ENCODE measurements around the gene CFAP126.
A peak's percentile ranks its signal among the peaks of the same experiment; 100 is the strongest.
"Not testable (repeated sequence)": the region's sequence is repeated elsewhere in the genome, so short reads cannot be mapped to it uniquely, and the experiment has no call there.

CFAP126 gene, protein sequence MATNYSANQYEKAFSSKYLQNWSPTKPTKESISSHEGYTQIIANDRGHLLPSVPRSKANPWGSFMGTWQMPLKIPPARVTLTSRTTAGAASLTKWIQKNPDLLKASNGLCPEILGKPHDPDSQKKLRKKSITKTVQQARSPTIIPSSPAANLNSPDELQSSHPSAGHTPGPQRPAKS

DNA sequence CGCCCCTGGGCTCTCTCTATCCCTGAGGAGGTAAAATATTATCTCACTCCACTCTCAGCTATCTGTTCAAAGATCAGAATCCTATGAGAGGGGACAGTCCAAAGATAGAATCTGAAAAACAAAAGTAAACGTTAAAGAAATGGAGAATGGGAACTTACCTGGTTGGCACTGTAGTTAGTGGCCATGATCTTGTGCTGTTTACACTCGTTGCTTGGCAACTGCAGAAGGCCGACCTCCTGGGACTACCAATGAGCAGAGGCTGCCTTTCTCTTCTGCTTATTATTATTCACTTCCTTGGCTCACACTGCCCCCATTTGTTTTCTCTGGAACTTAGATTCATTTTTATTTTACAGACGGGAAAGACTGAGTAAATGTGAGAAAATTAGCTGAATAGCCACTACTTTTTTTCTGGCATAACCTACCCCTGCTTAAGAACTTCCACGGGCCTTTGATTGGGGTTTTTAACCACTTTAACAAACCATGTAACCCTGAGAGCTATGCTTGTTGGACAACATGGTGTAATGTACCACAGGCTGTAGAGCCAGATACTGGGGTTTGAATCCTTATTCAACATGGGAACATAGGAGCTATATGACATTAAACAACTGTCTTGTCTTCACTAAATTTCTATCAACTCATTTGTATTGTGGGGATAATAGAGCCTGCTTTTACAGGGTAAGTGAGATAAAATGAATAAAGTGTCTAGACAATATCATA, at the start of gene CFAP126:
Gene CFAP126 (minus strand): TSS at position 193 of the 717 bp plus-strand sequence. CDS start 8 bp downstream, at position 185.
- DNase-seq (ENCODE audit: low read depth): no peak

DNA sequence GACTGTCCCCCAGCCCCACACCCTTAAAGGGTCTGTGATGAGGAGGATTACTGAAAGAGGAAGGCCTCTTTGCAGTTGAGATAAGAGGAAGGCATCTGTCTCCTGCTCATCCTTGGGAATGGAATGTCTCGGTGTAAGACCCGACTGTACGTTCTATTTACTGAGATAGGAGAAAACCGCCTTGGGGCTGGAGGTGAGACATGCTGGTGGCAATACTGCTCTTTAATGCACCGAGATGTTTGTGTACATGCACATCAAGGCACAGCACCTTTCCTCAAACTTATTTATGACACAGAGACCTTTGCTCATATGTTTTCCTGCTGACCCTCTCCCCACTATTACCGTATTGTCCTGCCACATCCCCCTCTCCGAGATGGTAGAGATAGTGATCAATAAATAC, 45.4 kb upstream of the CFAP126 start:
- DNase-seq (ENCODE audit: low read depth): not testable (repeated sequence)

DNA sequence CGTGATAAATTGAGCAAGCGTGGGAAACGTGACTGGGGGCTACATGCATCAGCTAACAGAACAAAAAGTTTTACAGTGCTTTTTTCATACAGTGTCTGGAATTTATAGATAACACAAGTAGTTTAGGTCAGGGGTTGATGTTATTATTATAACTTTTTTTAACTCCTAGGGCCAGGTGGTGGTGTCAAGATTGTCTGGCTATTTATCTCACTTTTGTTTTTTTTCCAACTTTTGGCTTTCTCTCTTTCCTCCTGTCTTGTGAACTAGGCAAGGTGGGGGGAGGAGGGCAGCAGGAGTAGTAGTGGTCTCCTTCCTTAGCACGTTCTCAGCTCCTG, 42.9 kb upstream of the CFAP126 start:
- not testable (repeated sequence) for DNase-seq (ENCODE audit: low read depth)

DNA sequence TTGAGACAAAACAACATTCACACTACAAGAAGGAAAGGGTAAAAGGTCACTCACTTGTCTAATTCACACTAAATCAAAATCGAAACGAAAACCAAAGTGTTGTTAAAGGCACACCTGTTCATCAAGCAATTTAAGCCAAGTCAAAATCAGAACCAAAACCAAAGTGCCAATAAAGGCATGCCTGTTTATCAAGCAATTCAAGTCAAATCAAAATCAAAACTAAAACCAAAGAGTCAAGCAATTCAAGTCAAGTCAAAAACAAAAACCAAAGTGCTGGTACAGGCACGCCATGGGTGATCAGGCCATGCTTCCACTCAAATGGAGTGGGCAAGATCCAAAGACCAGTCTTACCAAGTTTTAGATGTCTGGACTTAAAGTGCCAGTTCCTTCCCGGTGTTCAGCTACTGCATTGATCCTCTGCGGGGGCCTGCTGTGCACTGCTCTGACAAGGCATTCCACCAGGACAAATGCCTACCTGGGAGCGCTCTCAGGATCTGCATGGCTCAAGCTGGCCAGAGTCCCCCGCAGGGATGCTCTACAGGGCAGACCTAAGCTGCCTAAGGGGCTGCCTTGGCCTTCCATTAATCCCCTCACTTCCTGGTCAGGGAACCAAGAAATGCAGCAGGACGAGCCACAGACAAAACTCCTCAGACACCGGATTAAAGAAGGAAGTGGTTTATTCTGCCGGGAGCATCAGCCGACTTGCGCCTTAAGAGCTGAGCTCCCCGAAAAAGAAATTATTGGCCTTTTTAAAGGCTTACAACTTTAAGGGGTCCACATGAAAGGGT, 42.4 kb upstream of the CFAP126 start:
- not testable (repeated sequence) for DNase-seq (ENCODE audit: low read depth)

DNA sequence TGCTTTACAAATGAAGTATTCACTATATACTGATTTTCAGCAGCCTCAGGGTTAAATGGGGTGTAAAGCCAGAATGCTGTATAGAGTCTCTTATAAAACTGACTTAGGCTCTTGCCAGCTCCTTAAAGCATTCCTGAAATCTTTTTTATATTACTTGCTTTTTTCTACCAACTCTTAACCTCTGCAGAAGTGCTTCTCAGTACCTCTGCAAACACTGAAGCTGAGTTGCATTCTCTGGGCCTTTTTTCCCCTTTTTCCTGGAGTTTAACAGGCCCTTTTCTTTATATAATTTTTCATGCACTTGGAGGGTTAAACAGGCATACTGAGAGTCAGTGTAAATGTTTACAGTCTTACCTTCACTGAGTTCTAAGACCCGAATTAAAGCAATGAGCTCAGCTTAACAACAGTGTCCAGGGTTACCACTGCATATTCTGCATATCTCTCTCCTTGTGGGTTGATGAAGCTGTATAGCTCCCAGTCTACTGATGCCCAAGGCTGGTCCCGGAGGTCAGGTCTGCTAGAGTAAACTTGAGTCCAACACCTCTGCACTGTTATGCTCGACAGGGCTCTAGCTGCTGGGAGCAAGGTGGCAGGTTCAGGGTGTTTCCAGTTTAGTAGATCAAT, 40.9 kb upstream of the CFAP126 start:
- no peak for DNase-seq (ENCODE audit: low read depth)

DNA sequence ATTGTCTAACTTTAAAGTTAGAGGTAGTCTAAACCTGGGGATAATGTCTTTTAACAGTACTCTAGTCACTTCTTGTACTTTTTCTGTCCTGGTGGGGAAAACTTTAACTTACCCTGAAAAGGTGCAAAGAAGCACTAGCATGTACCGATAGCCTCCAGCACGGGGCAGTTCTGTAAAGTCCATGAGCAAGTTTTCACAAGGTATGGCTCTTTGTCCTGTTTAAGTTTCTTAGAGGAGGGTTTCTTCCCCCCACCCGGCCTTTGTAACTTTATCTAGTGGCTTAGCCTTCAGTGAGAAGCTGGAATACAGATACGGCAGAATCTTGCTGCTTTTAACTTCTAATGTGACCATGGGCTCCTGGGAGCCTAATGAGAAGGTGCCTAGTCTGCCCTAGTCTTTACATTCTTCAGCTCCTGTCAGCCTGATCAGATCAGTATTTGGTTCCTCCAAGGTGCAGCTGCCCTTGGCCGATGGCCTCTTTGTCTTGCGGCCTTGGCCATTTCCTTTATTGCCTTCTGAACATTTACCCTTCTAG, 39.8 kb upstream of the CFAP126 start:
- no peak for DNase-seq (ENCODE audit: low read depth)

DNA sequence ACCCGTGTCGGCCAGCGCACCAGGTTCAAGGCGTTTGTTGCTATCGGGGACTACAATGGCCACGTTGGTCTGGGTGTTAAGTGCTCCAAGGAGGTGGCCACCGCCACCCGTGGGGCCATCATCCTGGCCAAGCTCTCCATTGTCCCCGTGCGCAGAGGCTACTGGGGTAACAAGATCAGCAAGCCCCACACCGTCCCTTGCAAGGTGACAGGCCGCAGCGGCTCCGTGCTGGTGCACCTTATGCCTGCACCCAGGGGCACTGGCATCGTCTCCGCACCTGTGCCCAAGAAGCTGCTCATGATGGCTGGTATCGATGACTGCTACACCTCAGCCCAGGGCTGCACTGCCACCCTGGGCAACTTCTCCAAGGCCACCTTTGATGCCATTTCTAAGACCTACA, 38.9 kb upstream of the CFAP126 start:
- not testable (repeated sequence) for DNase-seq (ENCODE audit: low read depth)

DNA sequence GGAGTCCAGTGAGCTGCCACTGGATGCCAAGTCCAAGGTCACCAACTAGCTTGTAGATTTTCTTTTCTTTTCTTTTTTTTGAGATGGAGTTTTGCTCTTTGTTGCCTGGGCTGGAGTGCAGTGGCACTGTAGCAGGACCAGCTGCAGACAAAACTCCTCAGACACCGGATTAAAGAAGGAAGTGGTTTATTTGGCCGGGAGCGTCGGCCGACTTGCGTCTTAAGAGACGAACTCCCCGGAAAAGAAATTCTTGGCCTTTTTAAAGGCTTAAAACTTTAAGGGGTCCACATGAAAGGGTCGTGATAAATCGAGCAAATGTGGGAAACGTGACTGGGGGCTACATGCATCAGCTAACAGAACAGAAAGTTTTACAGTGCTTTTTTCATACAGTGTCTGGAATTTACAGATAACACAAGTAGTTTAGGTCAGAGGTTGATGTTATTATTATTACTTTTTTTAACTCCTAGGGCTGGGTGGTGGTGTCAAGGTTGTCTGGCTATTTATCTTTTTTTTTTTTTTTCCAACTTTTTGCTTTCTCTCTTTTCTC, 36.4 kb upstream of the CFAP126 start:
- DNase-seq (ENCODE audit: low read depth): no peak

DNA sequence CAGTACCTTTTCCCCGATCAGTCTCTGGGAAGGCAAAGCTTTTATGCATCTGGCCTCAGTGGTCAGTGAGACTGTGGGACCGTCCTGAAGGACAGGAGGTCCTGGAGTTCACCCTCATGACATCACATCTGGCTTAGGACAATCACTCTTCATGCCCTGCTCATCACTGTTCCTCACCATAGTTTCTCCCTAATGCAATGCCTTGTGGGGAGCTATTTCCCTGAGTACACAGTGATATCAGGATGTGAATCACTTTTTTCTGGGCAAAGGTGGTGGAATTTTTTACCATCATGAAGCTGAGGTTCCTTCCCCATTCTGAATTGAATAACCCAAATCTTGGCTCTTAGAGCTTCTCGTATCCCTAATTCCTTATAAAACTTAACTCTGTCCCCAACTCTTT, 34.8 kb upstream of the CFAP126 start:
- no peak for DNase-seq (ENCODE audit: low read depth)

DNA sequence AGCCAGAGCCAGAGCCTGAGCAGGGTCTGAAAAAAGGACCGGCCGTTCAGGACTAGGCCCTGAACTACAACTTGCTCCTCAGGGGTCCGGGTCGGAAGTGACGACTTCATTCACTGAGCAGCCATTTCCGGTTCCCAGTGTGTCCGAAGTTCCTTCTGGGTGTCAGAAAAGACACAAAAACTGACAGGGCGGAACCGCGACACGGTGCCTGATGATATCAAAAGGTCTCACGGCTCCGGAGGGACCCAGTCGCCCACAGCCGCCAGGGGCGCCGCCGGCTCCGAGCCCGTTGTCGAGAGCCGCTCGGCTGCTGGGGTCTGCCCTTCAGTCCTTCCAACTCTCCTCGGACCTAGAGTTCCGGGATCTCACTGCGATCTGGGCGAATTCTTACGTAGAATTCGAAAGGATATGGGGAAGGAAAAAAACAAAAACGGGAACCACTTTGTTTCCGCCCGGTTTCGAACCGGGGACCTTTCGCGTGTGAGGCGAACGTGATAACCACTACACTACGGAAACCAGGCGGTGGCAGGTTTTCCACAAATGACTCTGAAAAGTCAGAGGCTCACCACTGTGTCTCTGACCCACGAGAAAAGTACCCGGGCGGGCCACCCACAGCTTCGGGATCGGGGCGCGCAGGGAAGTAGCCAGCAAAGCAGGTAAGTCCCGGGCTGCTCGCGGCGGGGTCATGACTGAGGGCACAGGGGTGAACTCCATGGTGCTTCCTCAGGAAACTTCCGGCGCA, 31.8 kb upstream of the CFAP126 start:
- peak; percentile 84 for DNase-seq (ENCODE audit: low read depth)

DNA sequence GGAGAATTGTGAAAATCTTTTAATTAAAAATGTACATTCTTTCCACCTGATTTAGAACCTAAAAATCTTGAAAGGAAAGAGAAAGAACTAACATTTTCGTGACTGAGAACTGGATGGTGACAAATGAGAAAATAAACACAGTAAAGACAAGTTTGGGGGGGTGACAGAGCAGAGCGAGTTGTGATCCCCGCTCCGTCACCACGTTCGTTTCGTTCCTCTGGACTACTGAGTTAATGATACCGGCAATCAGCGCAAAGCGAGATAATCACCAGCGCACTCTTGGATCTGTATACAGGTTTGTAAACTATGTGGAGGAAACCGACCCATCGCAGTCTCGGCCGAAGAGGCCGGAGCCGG, 31.2 kb upstream of the CFAP126 start:
- DNase-seq (ENCODE audit: low read depth): no peak

DNA sequence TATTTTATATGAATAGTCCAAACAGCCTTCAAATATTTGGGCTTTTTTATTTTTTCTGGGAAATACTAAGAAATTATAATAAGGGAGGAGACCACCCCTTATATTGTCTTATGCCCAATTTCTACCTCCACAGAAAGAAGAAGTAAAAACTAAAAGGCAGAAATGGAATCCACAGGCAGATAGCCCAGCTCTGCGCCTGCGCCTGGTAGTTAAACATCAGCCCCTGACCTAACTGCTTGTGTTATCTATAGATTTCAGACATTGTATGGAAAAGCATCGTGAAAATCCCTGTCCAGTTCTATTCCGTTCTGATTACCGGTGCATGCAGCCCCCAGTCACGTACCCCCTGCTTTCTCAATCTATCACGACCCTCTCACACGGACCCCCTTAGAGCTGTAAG, 29.4 kb upstream of the CFAP126 start:
- not testable (repeated sequence) for DNase-seq (ENCODE audit: low read depth)

DNA sequence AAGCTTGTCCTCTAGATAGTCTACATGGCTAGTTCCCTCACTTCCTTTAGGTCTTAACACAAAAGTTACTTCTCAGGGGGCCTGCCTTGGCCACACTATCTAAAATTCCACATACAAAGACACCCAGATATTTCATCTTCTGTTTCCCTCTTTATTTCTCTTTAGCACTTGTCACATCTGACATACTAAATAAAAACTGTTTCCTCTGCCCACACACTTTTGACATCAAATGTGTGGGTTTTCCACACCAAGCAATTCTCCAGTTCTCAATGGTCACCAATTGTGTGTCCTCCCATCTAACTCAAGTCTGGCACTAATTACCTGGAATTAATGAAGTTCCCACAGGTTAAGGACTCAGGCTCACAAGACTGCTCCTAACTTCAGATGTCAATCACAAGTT, 25.5 kb upstream of the CFAP126 start:
- no peak for DNase-seq (ENCODE audit: low read depth)

DNA sequence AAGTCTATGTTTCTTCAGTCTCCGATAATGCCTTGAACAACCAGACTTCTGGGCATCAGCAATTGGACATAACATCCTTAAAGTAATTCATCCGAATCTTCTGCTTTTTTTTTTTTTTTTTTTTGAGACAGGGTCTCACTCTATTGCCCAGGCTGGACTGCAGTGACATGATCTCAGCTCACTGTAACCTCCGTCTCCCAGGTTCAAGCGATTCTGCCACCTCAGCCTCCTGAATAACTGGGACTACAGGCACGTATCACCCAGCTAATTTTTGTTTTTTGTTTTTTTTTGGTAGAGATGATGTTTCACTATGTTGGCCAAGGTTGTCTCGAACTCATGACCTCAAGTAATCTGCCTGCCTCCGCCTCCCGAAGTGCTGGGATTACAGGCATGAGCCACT, 23.9 kb upstream of the CFAP126 start:
- no peak for DNase-seq (ENCODE audit: low read depth)

DNA sequence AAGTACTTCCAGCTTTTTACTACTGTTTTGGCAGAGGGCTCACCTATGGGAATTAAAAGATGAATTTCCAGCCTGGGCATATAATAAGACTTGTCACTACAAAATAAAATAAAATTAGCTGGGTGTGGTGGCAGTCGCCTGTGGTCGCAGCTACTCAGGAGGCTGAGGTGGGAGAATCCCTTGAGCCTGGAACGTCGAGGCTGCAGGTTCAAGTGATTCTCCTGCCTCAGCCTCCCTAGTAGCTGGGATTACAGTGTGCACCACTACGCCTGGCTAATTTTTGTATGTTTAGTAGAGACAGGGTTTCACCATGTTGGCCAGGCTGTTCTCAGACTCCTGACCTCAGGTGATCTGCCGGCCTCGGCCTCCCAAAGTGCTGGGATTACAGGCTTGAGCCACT, 23.5 kb upstream of the CFAP126 start:
- DNase-seq (ENCODE audit: low read depth): not testable (repeated sequence)

DNA sequence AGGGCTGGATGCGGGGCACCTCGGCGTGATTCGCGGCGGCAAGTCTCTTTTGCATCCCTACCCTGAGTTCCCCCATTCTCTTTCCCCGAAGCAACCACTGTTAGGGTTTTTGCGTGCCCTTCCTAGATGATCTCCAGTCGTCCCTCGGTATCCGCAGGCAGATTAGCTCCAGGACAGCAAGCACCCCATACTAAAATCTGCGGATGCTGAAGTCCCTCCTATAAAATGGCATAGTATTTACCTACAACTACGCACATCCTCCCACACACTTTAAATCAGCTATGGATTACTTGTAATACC, 22.8 kb upstream of the CFAP126 start:
- DNase-seq (ENCODE audit: low read depth): no peak

DNA sequence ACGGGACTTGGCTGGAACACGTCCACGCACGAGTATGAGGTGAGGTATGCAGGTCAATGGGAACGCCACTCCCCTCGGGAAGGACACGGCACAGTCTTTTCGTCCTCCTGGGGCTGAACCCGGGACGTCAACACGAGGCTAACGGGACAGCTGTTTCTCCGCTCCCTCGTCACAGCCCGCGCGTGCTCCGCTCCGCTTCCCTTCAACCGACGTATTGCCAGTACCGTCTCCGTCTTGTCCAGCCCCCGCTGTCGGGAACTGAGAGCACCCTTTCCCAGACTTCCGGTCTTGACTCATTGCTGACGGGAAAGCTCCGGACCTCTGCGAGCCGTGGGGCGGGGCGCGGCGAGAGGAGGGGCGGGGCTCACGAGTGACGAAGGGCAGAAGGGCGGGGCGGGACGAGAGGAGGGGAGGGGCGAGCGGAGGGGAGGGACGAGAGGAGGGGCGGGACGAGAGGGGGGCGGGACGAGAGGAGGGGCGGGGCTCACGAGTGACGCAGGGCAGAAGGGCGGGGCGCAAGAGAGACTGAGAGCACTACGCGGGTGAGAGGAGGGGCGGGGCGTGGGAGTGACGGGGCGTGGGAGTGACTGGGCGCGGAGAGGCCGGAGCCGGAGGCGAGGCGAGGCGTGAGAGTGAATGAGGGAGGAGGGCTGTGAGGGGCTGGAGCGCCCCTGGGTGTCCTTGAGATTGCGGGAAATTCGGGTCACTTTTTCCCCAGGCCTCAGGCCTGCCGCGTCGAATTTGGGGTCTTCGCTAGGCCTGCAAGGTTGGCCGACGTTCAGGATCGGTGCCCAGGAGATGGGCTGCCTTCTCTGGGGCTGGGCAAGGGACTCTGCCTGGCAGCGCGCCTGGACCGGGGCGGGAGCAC, 22.2 kb upstream of the CFAP126 start:
- peak; percentile 84 for DNase-seq (ENCODE audit: low read depth)

DNA sequence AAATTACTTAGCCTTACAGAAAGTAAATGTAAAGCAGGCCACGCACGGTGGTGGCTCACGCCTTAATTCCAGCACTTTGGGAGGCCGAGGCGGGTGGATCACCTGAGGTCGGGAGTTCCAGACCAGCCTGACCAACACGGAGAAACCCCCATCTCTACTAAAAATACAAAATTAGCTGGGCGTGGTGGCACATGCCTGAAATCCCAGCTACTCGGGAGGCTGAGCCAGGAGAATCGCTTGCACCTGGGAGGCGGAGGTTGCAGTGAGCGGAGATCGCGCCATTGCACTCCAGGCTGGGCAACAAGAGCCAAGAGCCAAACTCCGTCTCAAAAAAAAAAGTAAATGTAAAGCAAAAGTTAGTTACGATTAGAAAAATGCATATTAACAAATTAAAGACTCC, 21.5 kb upstream of the CFAP126 start:
- DNase-seq (ENCODE audit: low read depth): not testable (repeated sequence)

DNA sequence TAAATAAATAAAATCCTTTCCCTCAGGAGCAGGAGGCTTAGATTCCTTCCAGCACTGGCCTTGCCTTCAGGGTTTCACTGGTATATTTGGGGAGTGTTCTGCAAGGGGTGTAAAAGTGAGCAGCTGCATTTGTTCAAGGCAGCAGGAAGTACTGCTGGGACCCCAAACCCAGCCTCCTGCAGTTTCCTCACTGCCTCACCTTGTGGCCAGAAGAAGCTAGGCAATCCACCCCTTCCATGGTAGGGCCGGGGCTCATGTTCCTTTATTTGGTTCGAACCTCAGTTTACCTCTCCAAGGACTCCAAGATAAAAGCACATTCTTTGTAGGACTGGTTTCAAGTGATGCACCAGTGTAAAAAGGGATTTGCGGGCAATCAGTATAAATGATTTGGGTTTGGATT, 21.0 kb upstream of the CFAP126 start:
- DNase-seq (ENCODE audit: low read depth): no peak

DNA sequence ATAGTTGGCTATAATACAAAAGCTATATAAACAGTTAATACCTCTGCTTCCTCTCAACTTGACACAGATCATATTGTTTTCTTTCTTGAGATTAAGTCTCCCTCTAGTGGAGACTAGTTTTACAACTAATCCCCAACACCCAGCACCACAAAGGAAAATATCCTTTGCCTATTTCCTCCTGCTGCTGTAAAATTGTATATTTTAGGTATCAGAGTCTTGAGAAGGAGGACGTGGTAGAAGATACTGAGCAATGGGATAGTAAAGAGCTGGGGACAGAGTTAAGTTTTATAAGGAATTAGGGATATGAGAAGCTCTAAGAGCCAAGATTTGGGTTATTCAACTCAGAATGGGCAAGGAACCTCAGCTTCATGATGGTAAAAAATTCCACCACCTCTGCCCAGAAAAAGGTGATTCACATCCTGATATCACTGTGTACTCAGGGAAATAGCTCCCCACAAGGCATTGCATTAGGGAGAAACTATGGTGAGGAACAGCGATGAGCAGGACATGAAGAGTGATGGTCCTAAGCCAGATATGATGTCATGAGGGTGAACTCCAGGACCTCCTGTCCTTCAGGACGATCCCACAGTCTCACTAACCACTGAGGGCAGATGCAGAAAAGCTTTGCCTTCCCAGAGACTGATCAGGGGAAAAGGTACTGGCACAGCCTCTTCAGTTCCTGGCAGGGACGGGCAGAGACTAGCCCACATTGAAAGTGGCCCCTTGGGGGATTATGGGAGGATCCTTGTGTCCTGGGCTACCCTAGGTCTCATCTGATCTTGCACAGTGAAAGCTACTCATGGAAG, 14.7 kb upstream of the CFAP126 start:
- no peak for DNase-seq (ENCODE audit: low read depth)
